GM10847 (cell line): ENCODE measurements around the gene SLC35C1.

Experiments
- POLR2A ChIP-seq: IDR thresholded peaks from 2 replicates; pipeline ENCODE4 v1.6.1; 2011; ENCODE audit not compliant: insufficient read length; ENCODE audit errors: extremely low read depth

The SLC35C1 gene

DNA sequence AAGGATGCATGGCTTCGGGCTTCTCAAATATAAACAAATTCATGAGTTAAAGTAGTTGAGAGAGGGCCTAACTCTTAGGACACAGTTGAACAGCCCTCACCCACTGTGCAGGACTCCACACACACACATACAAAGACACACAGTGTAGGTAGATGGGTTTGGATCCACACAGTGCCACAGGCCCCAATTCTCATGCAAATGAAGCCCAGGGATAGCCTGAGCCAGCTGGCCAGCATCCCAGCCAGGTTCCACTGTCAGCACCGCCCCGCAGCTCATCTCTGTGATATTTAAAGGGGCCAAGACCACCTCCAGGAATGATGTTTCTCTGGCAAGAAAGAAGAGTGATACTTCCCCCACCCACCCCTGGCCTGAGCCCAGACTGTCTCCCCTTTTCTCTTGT, 11.7 kb downstream of the SLC35C1 start:
- TF ChIP-seq POLR2A: no peak

DNA sequence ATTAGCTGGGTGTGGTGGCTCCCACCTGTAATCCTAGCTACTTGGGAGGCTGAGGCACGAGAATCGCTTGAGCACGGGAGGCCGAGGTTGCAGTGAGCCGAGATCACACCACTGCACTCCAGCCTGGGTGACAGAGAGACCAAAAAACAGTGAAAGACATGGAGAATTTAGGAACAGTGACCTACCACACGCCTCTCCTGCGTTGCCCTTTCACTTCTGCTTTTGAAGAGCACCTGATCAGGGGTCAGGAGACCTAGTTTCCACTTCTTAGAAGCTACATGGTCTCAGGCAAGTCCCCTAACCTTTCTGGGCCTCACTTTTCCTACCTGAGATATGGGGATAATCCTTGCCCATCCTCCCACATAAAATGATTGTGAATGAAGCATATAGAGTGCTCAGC, 12.2 kb downstream of the SLC35C1 start:
- TF ChIP-seq POLR2A: no peak

DNA sequence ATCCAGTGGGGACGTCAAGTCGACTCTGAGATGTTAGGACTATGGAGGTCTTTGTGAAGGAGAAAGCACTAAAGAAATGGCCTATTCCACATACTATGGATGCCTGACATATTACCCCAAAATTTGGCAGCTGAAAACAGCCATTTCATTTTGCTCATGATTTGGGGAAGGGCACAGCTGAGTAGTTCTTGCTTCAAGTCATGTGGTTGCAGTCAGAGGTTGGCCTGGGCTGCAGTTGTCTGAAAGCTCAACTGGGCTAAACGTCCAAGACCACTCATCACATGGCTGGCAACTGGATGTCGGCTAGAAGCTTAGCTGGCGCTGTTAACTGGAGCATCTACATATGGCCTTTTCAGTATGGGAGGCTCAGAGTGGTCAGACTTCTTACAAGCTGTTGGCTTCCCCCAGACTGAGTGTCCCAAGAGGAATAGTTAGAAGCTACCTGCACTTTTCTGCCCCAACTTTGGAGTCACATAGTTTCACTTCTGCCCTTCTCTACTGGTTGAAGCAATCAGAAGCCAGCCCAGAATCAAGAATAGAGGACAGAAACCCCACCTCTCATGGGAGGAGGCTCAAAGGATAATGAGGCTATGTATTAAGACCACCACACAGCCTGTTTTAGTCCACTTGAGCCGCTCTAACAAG, 14.1 kb downstream of the SLC35C1 start:
- no peak for TF ChIP-seq POLR2A

DNA sequence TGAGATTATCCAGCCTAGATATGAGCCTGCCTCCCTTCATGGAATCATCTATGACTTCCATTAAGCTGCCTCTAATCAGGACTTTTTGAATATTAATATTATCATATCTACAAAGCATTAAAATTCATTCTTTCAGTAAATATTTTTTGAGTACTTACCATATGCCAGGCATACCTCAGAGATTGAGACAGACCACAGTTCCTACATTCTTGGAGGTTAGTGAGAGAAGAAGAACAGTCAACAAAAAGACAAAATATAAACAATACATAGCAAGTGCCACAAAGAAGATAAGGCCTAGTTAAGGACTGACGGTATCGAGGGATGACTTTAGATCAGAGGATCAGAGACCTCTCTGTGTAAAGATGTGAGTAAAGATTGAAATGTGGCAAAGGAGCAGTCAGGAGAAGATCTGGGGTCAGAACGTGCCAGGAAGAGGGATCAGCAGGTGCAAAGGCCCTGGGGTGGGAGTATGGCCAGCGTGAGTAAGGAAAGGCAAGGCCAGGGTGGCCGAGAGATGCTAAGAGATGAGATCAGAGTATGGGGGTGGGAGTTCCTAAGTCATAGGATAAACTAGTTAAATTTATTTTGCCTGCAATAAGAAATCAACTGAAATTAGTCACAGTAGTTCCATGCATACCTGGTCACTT, 15.4 kb downstream of the SLC35C1 start:
- no peak for TF ChIP-seq POLR2A

DNA sequence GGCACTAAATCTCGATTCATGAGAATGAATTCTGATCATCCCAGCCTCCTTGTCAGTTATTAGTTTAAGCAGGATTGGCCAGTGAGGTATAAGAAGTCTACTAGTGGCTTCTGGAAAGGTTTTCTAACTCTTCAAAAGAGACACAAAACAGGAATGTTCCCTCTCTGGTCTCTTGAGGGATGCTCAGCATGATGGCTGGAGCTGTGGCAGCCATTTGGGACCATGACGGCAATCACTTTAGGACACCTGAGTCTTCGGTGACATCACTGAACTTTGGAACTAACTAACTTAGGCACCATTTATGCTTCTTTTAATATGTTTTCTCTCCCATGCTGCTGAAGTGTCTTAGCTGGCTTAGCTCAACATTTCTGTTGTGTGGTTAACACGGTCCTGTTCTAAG, 22.2 kb downstream of the SLC35C1 start:
- TF ChIP-seq POLR2A: no peak

DNA sequence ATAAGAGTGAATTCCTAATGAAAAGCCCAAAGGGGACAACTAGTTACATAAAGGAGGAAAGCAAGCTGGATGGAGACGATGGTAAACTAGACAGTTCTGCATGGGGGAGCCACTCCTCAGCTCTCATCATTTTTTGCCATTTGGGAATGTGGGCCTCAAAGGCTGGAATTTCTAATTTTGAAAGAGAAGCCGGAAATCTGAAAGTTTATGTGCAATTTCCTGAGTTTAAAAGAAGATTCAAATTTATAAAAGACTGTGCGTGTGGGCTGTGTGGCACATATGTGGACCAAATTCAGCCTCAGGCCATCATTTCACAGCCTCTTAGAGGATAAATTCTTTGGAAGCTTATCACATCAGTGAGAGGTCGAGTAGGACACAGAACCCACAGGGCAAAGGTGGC, 24.0 kb downstream of the SLC35C1 start:
- no peak for TF ChIP-seq POLR2A

DNA sequence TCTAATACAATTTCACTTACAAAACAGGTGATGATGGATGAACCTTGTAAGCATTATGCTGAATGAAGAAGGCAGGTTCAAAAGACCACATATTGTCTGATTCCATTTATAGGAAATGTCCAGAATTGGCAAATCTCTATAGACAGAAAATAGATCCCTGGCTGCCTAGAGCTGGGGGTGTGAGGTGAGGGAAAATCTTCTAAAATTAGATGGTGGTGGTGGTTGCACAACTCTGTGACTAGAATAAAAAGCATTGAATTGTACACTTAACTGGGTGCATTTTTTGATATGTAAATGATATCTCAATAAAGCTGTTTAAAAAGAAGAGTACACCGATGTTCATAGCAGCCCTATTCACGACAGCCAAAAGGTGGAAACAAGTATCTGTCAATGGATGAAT, 25.6 kb downstream of the SLC35C1 start:
- TF ChIP-seq POLR2A: no peak

DNA sequence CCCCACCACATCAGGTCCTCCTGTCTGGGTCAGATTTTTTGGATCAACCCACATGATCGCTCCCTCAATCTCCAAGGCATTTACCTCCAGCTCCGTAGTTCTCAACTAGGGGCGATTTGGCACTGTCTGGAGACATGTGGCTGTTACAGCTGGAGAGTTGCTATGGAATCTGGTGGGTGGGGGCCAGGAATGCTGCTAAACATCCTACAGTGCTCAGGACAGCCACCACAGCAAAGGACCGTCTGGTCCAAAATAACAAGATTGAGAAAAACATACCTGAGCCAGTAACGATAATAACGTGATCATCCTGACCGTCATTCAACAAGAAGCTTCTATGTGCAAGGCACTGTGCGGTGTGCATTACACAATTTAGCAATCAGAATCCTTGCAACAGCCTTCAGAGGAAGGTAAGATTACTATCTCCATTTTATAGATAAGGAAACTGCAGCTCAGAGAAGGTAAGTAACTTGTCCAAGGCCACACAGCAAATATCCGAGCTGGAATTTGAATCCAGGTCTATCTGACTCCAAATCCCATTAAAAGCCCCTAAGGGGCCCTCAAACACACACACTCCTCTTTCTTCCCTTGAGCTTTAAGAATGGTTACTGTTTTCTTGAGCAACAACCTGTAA, 28.0 kb downstream of the SLC35C1 start:
- no peak for TF ChIP-seq POLR2A

DNA sequence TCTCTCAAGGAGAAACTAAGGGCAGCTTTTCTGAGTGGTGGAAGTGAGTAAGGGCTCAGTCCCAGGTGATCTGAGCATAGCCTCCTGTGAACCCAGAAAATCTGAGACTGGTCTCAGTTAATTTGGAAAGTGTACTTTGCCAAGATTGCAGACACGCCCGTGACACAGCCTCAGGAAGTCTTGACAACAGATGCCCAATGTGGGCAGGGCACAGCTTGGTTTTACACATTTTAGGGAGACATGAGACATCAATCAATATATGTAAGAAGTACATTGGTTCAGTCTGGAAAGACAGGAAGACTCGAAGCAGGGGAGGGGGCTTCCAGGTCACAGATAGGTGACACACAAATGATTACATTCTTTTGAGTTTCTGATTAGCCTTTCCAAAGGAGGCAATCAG, 28.8 kb downstream of the SLC35C1 start:
- no peak for TF ChIP-seq POLR2A

DNA sequence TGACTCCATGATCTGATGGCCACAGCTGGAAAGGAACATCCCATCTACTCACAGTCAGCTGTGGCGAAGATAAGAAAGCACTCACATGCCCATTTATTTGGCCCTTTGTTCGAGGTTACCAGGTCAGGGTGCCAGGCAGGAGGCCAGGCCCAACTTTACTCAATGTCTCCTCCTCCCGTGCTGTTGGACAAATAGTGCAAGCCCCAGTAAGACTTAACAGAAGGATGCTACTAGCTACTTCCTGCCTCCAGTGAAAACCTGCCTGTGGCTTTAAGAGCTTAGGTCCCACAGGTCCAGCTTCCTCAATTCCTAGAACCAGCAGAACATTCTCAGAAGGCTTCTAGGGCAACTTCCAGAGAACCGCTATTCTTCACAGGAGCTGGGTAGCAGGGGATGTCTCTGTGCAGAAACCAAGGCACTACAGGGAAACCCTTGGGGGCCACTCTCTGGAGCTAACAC, 29.4 kb downstream of the SLC35C1 start:
- no peak for TF ChIP-seq POLR2A

DNA sequence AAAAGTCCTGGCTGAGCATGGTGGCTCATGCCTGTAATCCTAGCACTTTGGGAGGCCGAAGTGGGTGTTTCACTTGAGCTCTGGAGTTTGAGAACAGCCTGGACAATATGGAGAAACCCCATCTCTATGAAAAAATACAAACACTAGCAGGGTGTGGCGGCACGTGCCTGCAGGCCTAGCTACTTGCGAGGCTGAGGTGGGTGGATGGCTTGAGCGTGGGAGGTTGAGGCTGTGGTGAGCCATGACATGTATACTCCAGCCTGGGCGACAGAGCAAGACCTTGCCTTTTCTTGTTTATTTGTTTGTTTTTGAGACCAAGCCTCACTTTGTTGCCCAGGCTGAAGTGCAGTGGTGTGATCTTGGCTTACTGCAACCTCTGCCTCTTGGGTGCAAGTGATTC, 34.3 kb downstream of the SLC35C1 start:
- TF ChIP-seq POLR2A: no peak

DNA sequence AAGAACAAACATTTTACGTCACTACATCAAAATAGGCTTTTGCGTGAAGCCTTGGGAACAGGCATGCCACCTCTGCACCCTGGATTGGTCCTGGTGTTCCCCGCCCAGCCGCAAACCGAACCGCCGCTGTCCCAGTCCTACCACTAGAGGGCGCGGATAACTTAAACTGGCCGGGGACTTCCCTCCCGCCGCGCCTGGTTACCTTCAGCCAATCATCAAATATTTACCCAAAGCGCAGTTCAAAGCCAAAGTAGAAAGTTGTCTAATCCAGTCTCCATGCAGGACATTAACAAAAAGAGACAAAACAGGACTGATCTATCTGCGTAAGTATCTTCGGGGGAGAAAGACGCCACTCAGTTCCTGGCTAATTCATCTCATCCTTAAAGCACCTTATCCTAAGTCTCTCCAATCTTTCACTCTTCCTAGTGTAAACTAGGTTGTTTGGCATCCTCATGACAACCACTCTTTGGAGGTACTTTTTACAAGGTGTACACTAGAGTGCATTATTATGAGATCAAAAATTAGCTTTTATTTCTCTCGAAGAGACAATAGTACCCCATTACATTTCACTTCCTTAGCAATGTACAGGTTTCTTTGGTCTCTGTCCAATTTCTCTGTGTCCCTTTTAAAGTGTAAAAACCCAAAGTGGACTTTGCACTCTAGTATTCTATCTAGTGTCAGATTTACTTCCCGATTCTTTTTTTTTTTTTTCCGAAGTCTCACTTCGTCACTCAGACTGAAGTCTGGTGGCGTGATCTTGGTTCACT, 38.4 kb downstream of the SLC35C1 start:
- TF ChIP-seq POLR2A: no peak

DNA sequence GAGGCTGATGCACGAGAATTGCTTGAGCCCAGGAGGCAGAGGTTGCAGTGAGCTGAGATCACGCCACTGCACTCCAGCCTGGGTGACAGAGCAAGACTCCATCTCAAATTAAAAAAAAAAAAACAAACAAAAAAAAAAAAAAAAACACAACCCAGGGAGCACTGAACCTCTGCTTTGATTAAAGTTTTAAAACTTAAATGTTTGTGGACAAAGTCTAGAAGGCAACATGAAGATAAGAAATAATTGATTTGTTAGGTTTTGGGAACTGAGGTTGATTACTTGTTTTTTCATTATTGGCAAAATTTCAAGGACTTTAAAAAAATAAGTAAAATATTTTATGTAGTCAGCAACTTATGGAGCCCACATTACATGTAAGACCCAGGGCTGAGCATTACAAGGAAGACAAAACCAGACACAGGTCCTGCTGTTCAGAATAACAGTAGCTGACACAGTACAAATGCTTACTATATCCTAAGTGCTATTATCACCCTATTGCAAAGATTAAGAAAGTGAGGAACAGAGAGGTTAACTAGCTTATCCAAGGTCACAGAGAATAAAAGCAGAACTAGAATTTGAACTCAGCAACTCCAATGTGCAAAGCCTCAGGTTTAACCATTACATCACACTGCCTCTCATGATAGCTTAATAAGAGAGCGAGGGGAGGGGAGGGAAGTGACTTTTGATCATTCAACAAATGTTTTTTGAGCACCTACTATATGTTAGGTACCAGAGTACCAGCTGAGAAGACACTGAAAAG, 40.1 kb downstream of the SLC35C1 start:
- TF ChIP-seq POLR2A: no peak

DNA sequence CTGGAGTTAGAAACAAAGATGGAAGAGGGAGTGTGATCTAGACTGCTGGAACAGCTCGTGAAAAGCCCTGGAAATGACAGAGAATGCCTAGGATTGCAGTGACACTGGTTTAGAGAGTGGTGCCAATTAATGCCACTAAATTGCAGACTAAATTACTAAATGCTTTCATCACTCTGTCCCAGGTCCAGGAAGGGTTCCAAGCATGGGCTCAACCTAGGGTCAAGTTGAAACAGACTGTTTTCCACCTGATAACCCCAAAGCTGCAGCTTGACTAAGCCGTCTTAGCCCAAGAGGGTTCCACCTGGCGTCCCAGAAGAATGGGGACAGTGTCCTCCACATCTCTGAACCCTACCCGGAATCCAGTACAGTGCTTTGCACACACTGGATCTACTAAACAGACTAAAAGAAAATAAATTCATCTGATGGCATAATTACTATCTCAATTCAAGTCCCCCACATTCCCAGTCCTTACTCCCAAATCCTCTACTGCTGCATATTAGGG, 41.3 kb downstream of the SLC35C1 start:
- no peak for TF ChIP-seq POLR2A

DNA sequence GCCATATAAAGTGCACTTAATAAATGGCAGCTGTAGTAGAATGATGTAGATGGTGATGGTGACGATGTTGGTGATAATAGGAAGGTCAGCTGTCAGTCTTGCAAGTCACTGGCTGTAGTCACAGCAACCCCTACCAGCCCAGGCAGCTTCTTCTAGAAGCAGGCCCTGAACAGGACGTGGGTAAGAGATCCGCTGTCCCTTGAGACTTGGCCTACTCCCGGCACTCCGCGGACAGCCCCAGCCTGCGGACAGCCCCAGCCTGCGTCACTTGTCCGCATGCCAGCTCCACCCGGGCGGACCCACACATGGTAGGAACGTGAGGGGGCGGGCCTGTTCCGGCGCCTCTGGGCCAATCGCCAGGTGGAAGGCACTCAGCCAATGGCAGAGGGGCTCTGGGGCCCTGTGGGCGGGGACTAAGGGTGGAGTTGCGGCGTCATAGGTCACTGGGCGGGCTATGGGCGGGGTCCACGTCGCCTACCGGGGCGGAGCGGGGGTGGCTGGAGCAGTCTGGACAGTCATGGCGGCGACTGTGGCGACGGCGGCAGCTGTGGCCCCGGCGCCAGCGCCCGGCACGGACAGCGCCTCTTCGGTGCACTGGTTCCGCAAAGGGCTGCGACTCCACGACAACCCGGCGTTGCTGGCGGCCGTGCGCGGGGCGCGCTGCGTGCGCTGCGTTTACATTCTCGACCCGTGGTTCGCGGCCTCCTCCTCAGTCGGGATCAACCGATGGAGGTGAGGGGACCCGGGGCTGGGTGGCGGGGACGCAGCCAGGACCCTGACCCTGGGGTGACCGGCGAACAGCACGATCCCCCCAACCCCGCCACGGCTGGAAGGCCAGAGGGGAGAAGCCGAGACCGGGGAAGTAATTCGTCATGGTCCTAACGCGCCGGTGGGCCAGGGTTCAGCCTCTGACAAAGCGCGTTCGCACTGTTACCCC, 42.3 kb downstream of the SLC35C1 start, which contains the start of gene CRY2:
CRY2 (plus strand) TSS at position 502 of the 937 bp plus-strand sequence; CDS start at position 518, 16 bp downstream.
- TF ChIP-seq POLR2A: peak; percentile 89
